Colonic mucosa (tissue), 4 donors: Measurements from ENCODE around the gene CTIF. TPM values are rescaled to one million over a fixed set of nuclear protein-coding genes. Genes with fewer than 3 reads are reported as not detected.

Experiments used
- DNase-seq: peaks from one replicate; pipeline ENCODE4 v3.0.0-alpha.2; 2020
- H3K27ac ChIP-seq: fragments of 200-600 bp; one replicate; pipeline ENCODE4 v1.8.0; 2021
- H3K27me3 ChIP-seq: fragments of 200-600 bp; one replicate; pipeline ENCODE4 v1.8.0; 2021
- H3K36me3 ChIP-seq: fragments of 200-600 bp; one replicate; pipeline ENCODE4 v1.8.0; 2021
- H3K4me1 ChIP-seq: fragments of 200-600 bp; one replicate; pipeline ENCODE4 v1.8.0; 2021; ENCODE audit warnings: mild to moderate bottlenecking
- H3K4me3 ChIP-seq: fragments of 200-600 bp; one replicate; pipeline ENCODE4 v1.8.0; 2021
- H3K9ac ChIP-seq, 2 donors: one replicate each; pipeline ENCODE4 v1.7.0; 2013; ENCODE audit warnings: control low read depth in 2 of 2, low read depth in 2 of 2, low read length in 2 of 2
- H3K9me3 ChIP-seq: fragments of 200-600 bp; one replicate; pipeline ENCODE4 v1.8.0; 2021
- intact Hi-C: fragments of 100-400 bp; cut with DNase I; formaldehyde crosslinking; loops from one replicate; pipeline ENCODE4 v1.14.1; 2022
- total RNA-seq, 2 donors: library from RNA; stranded (reverse); fragmentation: NEBNext Ultra II Directional in 1 of 2; extraction: Animal tissue kit (Norgen Biotek cat#: 25700) in 1 of 2; gene quantifications; one replicate each; pipeline ENCODE4 v1.2.1, GENCODE V29; 2021
- TF ChIP-seq, protein P1 (sequence below): fragments of 200-600 bp; IDR thresholded peaks from one replicate; pipeline ENCODE4 v1.8.0; 2022; ENCODE audit warnings: antibody characterized with exemption, mild to moderate bottlenecking
- donor health status: healthy.
- donor health status: DM: no; HTN: no; CAD: no.
- donor health status: DM: no; HTN: no; CAD: no.

Gene CTIF
- total RNA-seq, 2 donors from 2014 or later = 13.0 to 16.7 TPM

DNA sequence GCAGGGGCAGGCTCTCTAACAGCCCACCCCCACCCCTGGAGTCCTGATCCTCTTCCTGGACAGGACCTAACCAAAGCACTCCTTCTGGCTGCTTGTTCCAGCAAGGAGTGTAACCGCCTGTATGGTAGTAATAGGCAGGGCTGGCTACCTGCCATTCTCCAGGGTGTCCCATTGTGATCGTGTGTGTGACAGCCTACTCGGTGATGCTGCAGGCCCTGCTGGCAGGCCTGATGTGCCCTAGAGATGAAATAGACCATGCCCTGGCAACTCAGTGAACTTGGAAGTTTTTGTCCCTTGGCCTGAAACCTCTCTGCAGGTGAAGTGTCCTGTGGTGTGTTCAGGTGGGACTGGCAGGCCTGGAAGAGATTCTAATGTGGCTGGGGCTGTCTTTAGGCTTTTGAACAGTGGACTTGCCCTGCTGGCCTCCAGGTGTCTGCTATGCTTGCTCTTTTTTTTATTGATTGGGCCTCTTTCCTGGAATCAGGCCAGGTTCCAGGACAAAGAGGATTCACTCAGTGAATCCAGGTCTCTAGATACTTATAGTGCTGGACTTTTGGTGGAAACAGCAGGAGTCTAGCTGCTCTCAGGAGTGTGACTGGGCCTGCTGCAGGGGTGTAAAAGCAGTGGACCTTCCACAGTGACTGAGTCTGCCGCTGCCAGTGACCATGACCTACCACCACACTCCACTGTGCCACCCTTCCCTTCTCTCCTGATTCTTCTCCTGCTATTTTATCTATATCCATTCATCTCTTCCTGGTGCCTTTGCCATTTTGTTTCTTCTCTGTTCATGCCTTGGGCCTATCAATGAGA, 132.1 kb downstream of the CTIF start:
- Histone ChIP-seq H3K4me3 (no peak overlapping the region), H3K27ac (no peak overlapping the region), H3K27me3 (no peaks in the 10 kb centered on the region), H3K4me1 (peaks cover 5% of the 10 kb centered on the region), H3K9me3 (no peaks in the 10 kb centered on the region), H3K36me3 (no peaks in the 10 kb centered on the region), H3K9ac (no peak overlapping the region)
- intact Hi-C loops = loop anchor here (10.0 kb wide), 4 partner anchors 244 to 774 kb away; no protein-coding TSS in a partner anchor
- TF ChIP-seq, protein P1, sequence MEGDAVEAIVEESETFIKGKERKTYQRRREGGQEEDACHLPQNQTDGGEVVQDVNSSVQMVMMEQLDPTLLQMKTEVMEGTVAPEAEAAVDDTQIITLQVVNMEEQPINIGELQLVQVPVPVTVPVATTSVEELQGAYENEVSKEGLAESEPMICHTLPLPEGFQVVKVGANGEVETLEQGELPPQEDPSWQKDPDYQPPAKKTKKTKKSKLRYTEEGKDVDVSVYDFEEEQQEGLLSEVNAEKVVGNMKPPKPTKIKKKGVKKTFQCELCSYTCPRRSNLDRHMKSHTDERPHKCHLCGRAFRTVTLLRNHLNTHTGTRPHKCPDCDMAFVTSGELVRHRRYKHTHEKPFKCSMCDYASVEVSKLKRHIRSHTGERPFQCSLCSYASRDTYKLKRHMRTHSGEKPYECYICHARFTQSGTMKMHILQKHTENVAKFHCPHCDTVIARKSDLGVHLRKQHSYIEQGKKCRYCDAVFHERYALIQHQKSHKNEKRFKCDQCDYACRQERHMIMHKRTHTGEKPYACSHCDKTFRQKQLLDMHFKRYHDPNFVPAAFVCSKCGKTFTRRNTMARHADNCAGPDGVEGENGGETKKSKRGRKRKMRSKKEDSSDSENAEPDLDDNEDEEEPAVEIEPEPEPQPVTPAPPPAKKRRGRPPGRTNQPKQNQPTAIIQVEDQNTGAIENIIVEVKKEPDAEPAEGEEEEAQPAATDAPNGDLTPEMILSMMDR = no peak
- no peak for DNase-seq

DNA sequence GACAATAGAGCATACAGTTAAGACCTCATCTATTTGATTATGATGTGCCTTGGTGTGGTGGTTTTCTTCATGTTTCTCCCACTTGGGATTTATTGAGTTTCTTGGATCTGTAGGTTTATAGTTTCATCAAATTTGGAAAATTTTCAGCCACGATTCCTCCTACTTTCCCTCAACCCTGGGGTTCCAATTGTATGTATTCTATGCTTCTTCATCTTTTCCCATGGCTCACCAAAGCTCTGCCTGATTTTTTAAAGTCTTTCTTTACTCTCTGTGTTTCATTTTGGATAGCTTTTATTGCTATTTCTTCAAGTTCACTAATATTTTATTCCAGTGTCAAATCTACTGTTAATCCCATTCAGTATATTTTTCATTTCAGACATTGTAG, 132.7 kb downstream of the CTIF start:
- Histone ChIP-seq H3K4me1 (peaks cover 5% of the 10 kb centered on the region), H3K9me3 (no peaks in the 10 kb centered on the region), H3K27me3 (no peaks in the 10 kb centered on the region), H3K9ac (no peak overlapping the region), H3K36me3 (no peaks in the 10 kb centered on the region), H3K4me3 (no peak overlapping the region), H3K27ac (no peak overlapping the region)
- TF ChIP-seq, protein P1 = no peak
- intact Hi-C loops = loop anchor here (10.0 kb wide), 4 partner anchors 243 to 773 kb away; no protein-coding TSS in a partner anchor
- no peak for DNase-seq

DNA sequence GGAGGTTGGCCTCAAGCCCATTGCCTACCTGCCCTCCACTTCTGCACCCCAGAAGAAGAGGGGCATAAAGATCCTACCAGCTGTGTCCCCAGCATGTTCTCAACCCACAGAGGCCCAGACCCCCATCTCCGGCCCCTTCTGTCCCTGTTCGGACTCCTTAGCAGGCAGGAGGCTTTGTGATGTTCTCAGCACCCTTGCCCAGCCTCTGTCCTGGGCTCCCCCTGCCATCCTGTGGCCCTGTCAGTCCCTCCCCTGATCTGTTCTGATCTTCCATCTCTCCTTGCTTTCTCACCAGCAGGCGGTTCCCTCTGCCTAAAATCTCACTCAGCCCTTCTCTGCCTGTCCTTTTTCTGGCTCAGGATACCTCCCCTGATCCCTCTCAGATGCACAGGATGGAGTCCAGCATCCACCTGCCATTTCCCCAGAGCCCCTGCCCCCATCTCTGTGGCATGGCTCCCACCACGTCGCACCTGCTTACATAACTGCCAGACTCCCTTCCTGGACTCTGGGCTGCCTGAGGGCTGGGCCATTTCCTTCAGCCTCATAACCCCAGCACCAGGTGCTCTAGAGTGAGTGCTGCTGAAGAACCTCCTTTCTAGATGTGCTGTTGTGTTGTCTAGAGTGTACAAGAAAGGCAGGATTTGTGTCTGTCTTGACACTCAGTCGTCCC, 134.0 kb downstream of the CTIF start:
- TF ChIP-seq, protein P1 = no peak
- intact Hi-C loops = loop anchor here (10.0 kb wide), 4 partner anchors 242 to 772 kb away; no protein-coding TSS in a partner anchor
- Histone ChIP-seq H3K9me3 (no peaks in the 10 kb centered on the region), H3K27ac (no peak overlapping the region), H3K4me3 (no peak overlapping the region), H3K9ac (no peak overlapping the region), H3K27me3 (no peaks in the 10 kb centered on the region), H3K4me1 (peaks cover 7% of the 10 kb centered on the region), H3K36me3 (no peaks in the 10 kb centered on the region)
- DNase-seq = no peak

DNA sequence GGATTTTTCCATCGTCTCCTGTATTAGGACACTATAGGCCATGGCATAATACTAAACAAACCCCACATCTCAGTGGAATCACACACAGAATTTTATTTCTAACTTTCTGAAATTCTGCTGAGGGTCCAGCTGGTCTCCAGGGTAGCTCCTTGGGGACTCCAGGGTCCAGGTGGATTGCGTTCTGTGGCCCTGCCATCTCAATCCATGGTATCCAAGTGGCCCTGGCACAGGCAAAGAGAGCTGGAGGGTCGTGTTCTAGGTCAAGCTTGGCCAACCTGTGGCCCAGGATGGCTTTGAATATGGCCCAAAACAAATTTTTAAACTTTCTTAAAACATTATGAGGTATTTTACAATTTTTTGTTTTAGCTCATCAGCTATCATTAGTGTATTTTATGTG, 134.6 kb downstream of the CTIF start:
- H3K9me3 ChIP-seq = no peaks in the 10 kb centered on the region
- no peak for DNase-seq
- TF ChIP-seq, protein P1 = no peak
- H3K4me1 ChIP-seq = peaks cover 7% of the 10 kb centered on the region
- intact Hi-C loops = loop anchor here (10.0 kb wide), 4 partner anchors 241 to 771 kb away; no protein-coding TSS in a partner anchor
- H3K27ac ChIP-seq = no peak overlapping the region
- H3K9ac ChIP-seq = no peak overlapping the region
- no peaks in the 10 kb centered on the region for H3K27me3 ChIP-seq
- no peaks in the 10 kb centered on the region for H3K36me3 ChIP-seq
- H3K4me3 ChIP-seq = no peak overlapping the region

DNA sequence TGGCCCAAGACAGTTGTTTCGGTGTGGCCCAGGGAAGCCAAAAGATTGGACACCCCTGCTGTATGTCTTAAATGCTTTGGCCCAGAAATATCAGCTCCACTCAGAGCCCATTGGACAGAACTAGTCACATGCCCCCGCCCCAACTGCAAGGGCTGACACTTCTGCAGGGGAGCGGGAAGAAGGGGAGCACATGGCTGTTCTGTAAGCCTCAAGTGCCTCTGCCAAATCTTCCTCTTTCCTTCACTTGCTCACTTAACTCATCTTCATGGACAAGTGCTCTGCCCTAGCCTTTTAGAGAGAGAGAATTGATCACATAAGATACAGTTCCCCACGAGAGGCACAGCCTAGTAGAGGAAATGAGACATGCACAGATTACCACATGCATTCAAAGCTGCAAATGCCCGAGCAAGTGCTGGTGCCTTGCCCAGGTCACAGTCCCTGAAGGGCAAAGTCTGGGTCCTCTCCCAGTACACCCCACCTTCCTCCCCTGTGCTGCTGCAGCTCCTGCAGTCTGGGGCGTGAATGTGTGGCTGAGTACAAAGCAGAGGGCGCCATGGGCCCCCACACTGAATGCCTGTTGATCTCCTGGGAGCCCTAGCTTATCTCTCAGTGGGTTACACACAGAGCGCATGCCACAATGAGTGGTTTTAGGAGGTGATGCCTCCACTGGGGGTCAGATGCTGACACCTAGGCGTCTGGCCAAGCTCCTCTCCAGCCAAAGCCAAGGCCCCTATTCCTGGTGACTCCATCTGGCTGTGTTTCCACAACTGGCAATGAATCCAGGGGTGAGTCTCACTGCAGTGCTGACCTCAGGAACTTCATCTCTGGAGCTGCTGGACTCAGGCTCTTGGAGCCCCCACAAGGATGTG, 135.3 kb downstream of the CTIF start:
- Histone ChIP-seq H3K27me3 (no peaks in the 10 kb centered on the region), H3K36me3 (no peaks in the 10 kb centered on the region), H3K4me3 (no peak overlapping the region), H3K9me3 (no peaks in the 10 kb centered on the region), H3K9ac (no peak overlapping the region), H3K27ac (no peak overlapping the region), H3K4me1 (peaks cover 7% of the 10 kb centered on the region)
- intact Hi-C loops = loop anchor here (10.0 kb wide), 4 partner anchors 241 to 771 kb away; no protein-coding TSS in a partner anchor
- TF ChIP-seq, protein P1 = no peak
- peak; percentile 32 for DNase-seq
